Muscle layer of duodenum (tissue), 2 donors: ENCODE results near the gene CCDC157.

Experiments
- H3K27ac ChIP-seq: one replicate; pipeline ENCODE4 v1.7.0; 2013; ENCODE audit warnings: mild to moderate bottlenecking, low read length
- H3K27me3 ChIP-seq: one replicate; pipeline ENCODE4 v1.7.0; 2013; ENCODE audit warnings: low read depth, mild to moderate bottlenecking, control low read depth, low read length
- H3K36me3 ChIP-seq, 2 donors: one replicate each; pipeline ENCODE4 v1.7.0; 2013; ENCODE audit warnings: low read length in 2 of 2, control low read depth in 1 of 2, mild to moderate bottlenecking in 1 of 2; ENCODE audit not compliant: insufficient read depth in 2 of 2, control insufficient read depth in 1 of 2
- H3K4me1 ChIP-seq, 2 donors: one replicate each; pipeline ENCODE4 v1.7.0; 2013; ENCODE audit warnings: low read length in 2 of 2, mild to moderate bottlenecking in 2 of 2, control low read depth in 1 of 2, moderate library complexity in 1 of 2; ENCODE audit not compliant: insufficient read depth in 2 of 2, control insufficient read depth in 1 of 2
- H3K4me3 ChIP-seq, 2 donors: one replicate each; pipeline ENCODE4 v1.7.0; 2013; ENCODE audit warnings: low read length in 2 of 2, low read depth in 1 of 2, mild to moderate bottlenecking in 1 of 2
- H3K9me3 ChIP-seq, 2 donors: one replicate each; pipeline ENCODE4 v1.7.0; 2013; ENCODE audit warnings: low read length in 2 of 2, control low read depth in 1 of 2, mild to moderate bottlenecking in 1 of 2; ENCODE audit not compliant: control insufficient read depth in 1 of 2
- donor health status: healthy.

CCDC157 gene

DNA sequence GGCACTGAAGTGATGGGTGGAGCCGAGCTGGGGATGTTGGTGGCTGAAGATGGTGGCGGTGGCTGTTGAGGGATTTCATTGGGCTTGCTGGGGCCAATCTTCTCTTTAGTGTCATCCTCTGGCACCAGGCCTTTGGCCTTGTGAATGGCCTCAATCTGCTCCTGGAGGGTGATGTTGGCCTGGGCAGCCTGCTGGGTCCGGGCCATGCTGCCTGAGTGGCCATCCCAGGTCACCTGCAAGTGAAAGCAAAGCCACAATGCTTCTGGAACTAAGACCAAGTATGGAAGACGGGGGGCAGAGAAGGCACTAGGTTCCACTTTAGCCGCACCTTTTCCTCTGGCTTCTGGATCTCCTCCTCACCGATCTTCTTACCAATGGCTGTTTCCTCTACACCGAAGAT is 18.0 kb upstream of the CCDC157 start:
- no peaks in the 10 kb centered on the region for H3K27me3 ChIP-seq
- no peak overlapping the region for H3K27ac ChIP-seq
- peaks cover 89 to 99% of the 10 kb centered on the region in 2 donors for H3K36me3 ChIP-seq
- no peaks in the 10 kb centered on the region for H3K4me1 ChIP-seq
- no peak overlapping the region for H3K4me3 ChIP-seq
- no peaks in the 10 kb centered on the region for H3K9me3 ChIP-seq

DNA sequence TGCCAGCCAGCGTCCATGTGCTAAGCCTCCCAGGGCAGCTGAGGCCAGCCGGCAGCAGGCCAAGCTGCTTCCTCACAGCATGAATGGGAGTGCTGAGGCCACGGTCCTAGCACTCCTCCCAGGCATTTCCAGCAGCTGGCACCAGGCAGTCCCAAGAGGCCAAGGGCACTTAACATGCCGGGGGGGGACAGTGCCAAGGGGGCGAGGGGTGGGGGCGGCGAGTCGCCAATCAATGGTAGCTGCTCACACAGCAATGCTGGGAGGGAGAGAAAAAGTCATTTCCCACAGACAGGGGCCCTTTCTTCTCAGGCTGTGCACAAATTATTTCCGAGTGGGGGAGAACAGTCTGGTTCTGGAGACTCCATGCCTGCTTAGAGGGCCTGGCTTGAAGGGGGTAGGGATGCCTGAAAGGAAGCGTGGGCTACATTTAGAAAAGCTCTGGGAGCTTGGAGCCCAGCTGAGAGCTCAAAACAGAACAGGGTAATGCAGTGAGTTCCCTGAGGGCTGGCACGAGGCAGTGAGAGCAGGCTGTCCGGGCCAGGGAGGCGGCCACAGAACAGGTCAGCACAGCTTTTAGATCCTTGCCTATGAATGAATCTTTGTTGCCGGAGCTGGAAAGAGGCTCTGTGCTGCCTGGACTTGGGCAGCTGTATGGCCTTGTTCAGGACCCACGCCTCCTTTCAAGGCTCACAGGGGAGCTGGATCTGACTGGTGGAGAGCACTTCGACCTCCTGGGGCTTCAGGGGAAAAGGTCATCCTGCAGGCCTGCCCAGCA is 15.7 kb upstream of the CCDC157 start:
- H3K4me3 ChIP-seq, result no peak overlapping the region
- H3K4me1 ChIP-seq, result no peaks in the 10 kb centered on the region
- H3K27ac ChIP-seq, result no peak overlapping the region
- peaks cover 90 to 99% of the 10 kb centered on the region in 2 donors for H3K36me3 ChIP-seq
- H3K27me3 ChIP-seq, result no peaks in the 10 kb centered on the region
- no peaks in the 10 kb centered on the region for H3K9me3 ChIP-seq

DNA sequence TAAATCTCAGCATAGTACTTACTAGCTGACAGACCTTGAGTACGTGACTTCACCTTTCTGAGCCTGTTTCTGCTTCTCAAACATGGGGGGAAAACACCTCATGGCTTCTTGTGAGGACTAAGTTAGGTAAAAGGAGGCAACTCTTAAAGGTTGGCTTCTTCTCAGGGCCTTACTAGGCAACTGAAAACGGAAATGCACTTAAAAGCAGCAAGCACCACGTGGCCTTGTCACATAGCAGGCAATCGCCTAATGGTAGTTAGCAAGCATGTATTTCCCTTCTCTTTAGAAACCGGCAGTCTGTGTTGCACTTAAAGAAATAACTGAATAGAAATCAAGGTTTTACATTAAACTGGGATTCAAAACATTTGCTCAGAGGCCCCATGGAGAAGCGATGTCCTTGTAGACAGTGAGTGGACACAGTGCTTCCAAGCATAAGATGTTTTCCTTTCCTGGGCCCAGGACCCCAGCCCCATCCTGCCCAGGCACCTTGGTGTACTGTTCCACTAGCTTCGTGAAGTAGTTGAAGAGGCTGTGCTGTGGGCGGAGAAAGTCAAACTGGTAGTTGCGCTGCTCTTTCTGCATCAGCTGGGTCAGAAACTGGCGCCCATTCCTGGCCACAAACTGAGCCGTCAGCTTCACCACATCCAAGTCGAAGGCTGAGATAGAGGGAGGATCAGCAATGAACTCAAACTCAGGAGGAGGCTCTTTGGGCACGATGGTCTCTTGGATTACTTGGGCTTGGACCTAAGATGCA is 12.2 kb upstream of the CCDC157 start:
- Histone ChIP-seq H3K27me3 (no peaks in the 10 kb centered on the region), H3K36me3 (peaks cover 73 to 91% of the 10 kb centered on the region in 2 donors), H3K9me3 (no peaks in the 10 kb centered on the region), H3K27ac (no peak overlapping the region), H3K4me1 (peaks cover 0 to 8% of the 10 kb centered on the region in 2 donors), H3K4me3 (no peak overlapping the region)

- Histone ChIP-seq H3K27me3 (no peaks in the 10 kb centered on the region), H3K9me3 (no peaks in the 10 kb centered on the region), H3K36me3 (peaks cover 65 to 81% of the 10 kb centered on the region in 2 donors), H3K27ac (no peak overlapping the region), H3K4me1 (peaks cover 0 to 10% of the 10 kb centered on the region in 2 donors), H3K4me3 (no peak overlapping the region)
Measured at GRCh38 chr22:30347255-30347892, 9.4 kb upstream of the CCDC157 start.

DNA sequence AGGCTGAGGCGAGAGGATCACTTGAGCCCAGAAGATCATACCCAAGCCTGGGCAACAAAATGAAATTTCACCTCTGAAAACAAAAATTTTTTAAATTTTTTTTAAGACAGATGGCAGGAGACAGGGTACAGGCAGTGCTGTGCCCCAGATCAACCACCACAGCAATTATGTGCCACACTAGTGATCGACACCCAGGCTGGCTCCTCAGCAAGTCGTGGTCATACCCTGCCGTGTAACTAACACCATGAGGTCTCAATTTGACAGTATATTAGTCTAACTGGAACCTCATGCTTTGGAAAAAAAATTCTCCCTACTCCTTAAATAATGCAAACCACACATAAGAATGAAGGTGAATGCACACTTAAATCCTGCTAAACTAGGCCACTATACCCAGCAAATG is 8.4 kb upstream of the CCDC157 start:
- Histone ChIP-seq H3K27ac (no peak overlapping the region), H3K4me1 (peaks cover 0 to 18% of the 10 kb centered on the region in 2 donors), H3K9me3 (no peaks in the 10 kb centered on the region), H3K4me3 (no peak overlapping the region), H3K36me3 (peaks cover 62 to 77% of the 10 kb centered on the region in 2 donors), H3K27me3 (no peaks in the 10 kb centered on the region)

GRCh38 chr22:30348809-30349208 is 8.0 kb upstream of the CCDC157 start:
- Histone ChIP-seq H3K36me3 (peaks cover 58 to 73% of the 10 kb centered on the region in 2 donors), H3K4me1 (peaks cover 0 to 20% of the 10 kb centered on the region in 2 donors), H3K27ac (no peak overlapping the region)

DNA sequence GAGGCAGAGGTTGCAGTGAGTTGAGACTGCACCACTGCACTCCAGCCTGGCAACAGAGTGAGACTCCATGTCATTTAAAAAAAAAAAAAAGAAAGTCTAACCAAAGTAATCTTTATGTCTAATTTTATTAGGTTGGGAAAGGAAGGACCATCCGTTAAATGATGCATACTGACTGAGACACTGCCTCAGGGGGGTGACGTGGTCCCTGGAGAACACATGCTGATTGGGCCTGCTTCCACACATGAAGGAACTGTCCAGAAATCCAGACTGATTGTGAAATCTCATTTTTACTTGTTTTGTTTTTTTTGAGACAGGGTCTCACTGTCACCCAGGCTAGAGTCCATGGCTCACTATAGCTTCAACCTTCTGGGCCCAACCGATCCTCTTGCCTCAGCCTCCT is 5.6 kb upstream of the CCDC157 start:
- Histone ChIP-seq H3K9me3 (no peaks in the 10 kb centered on the region), H3K27me3 (no peaks in the 10 kb centered on the region), H3K36me3 (peaks cover 33 to 49% of the 10 kb centered on the region in 2 donors), H3K4me3 (no peak overlapping the region), H3K27ac (no peak overlapping the region), H3K4me1 (peaks cover 8 to 44% of the 10 kb centered on the region in 2 donors)

More at GRCh38 chr22:30348809-30349208, 8.0 kb upstream of the CCDC157 start:
- Histone ChIP-seq H3K9me3 (no peaks in the 10 kb centered on the region), H3K4me3 (no peak overlapping the region), H3K27me3 (no peaks in the 10 kb centered on the region)

GRCh38 chr22:30354644-30355043 is 2.2 kb upstream of the CCDC157 start:
- Histone ChIP-seq H3K27ac (no peak overlapping the region), H3K4me3 (peak overlapping the region; percentile 97 to 98), H3K9me3 (no peaks in the 10 kb centered on the region), H3K36me3 (peaks cover 24 to 25% of the 10 kb centered on the region in 2 donors), H3K27me3 (no peaks in the 10 kb centered on the region), H3K4me1 (peaks cover 8 to 42% of the 10 kb centered on the region in 2 donors)

GRCh38 chr22:30357236-30357570 is 396 bp downstream of the CCDC157 start:
- Histone ChIP-seq H3K36me3 (peaks cover 9% of the 10 kb centered on the region in 2 donors), H3K9me3 (no peaks in the 10 kb centered on the region), H3K27me3 (no peaks in the 10 kb centered on the region), H3K4me3 (peak overlapping the region; percentile 97 to 98), H3K27ac (no peak overlapping the region), H3K4me1 (peaks cover 8 to 41% of the 10 kb centered on the region in 2 donors)

DNA sequence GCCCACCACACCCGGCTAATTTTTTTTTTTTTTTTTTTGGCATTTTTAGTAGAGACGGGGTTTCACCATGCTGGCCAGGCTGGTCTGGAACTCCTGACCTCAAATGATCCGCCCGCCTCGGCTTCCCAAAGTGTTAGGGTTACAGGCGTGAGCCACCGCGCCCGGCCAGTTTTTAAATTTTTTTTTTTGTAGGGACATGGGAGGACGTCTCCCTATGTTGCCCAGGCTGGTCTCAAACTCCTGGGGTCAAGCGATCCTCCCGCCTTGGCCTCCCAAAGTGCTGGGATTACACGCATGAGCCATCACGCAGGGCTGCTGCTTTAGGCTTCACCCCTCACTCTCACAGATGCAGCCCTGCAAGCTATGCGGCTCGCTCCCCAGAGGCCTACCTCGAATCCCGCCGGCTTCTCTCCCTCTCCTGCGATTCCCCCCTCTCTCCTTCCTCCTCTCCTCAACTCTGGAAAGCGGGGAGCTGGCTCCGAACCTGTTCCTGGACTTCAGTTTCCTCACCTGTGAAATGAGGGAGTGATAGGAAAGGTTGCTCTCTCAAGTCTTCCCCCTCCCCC is 926 bp downstream of the CCDC157 start:
- H3K9me3 ChIP-seq, result no peaks in the 10 kb centered on the region
- peak overlapping the region in 1 of 2 donors; percentile 98 for H3K4me3 ChIP-seq
- no peaks in the 10 kb centered on the region for H3K27me3 ChIP-seq
- H3K36me3 ChIP-seq, result peaks cover 4 to 7% of the 10 kb centered on the region in 2 donors
- no peak overlapping the region for H3K27ac ChIP-seq
- peaks cover 8 to 36% of the 10 kb centered on the region in 2 donors for H3K4me1 ChIP-seq

GRCh38 chr22:30358541-30358940 is 1.7 kb downstream of the CCDC157 start:
- peaks cover 8 to 31% of the 10 kb centered on the region in 2 donors for H3K4me1 ChIP-seq

More at GRCh38 chr22:30358541-30358940, 1.7 kb downstream of the CCDC157 start:
- H3K27me3 ChIP-seq, result no peaks in the 10 kb centered on the region
- no peak overlapping the region for H3K27ac ChIP-seq
- no peak overlapping the region for H3K4me3 ChIP-seq
- H3K36me3 ChIP-seq, result peaks cover 0 to 4% of the 10 kb centered on the region in 2 donors
- H3K9me3 ChIP-seq, result no peaks in the 10 kb centered on the region
